Transverse colon (tissue), 3 donors: ENCODE data around the gene CDKN2AIP.

Experiments used
- POLR2A ChIP-seq: fragments of 450-650 bp; IDR thresholded peaks from one replicate; pipeline ENCODE4 v1.6.1; 2016; ENCODE audit warnings: antibody characterized with exemption, mild to moderate bottlenecking, moderate library complexity
- TF ChIP-seq, protein P1 (sequence below), 5 experiments: fragments of 200-600 bp in 3 of 5; fragments of 450-650 bp in 2 of 5; sonication (generic) in 3 of 5; IDR thresholded peaks; 1 replicate in 2 of 5; 2 replicates in 3 of 5; pipeline ENCODE4 v1.5.1; 2016 to 2017; ENCODE audit warnings: antibody characterized with exemption in 5 of 5, inconsistent platforms in 3 of 5, mild to moderate bottlenecking in 2 of 5, moderate library complexity in 1 of 5

DNA sequence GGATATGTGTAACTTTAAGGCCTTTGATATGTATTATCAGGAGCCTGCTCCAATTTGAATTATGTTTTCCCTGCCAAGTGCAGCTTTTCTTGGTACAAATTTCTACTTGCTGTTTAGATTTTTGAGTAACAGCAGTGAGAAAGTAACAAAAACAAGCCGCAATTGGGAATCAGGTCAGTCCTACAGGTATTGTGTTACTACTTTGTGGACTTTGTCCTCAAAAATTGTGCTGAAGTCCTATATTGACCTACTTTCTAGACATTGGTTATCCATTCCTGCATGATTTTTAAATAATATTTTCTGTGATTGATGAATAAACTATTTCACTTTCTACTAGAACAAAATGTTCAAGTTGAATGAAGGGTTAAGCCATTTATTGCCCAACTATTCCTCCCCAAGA is 5.7 kb downstream of the CDKN2AIP start:
- no peak for TF ChIP-seq POLR2A
- TF ChIP-seq, protein P1, sequence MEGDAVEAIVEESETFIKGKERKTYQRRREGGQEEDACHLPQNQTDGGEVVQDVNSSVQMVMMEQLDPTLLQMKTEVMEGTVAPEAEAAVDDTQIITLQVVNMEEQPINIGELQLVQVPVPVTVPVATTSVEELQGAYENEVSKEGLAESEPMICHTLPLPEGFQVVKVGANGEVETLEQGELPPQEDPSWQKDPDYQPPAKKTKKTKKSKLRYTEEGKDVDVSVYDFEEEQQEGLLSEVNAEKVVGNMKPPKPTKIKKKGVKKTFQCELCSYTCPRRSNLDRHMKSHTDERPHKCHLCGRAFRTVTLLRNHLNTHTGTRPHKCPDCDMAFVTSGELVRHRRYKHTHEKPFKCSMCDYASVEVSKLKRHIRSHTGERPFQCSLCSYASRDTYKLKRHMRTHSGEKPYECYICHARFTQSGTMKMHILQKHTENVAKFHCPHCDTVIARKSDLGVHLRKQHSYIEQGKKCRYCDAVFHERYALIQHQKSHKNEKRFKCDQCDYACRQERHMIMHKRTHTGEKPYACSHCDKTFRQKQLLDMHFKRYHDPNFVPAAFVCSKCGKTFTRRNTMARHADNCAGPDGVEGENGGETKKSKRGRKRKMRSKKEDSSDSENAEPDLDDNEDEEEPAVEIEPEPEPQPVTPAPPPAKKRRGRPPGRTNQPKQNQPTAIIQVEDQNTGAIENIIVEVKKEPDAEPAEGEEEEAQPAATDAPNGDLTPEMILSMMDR (IDR thresholded peaks at IDR 0.05): no peak
